ENCODE data around the gene TAPBPL. TPM values are rescaled to one million over a fixed set of nuclear protein-coding genes. Genes with fewer than 3 reads are reported as not detected.
A peak's percentile ranks its signal among the peaks of the same experiment; 100 is the strongest.
"Not testable (repeated sequence)": the region's sequence is repeated elsewhere in the genome, so short reads cannot be mapped to it uniquely, and the experiment has no call there.

Gene TAPBPL
- polyA plus RNA-seq, 1 donor (not counting 4 experiments of a cell fraction or from before 2014, with no cell fraction given), result 4.8 TPM

GRCh38 chr12:6494968-6495367, 43.1 kb downstream of the TAPBPL start:
- Histone ChIP-seq H3K9me3 (ENCODE audit: control insufficient read depth, low read depth, low read length) (no peaks in the 10 kb centered on the region), H3K4me1 (ENCODE audit: control insufficient read depth, extremely low read depth, insufficient read depth, low read length) (peaks cover 23% of the 10 kb centered on the region), H3K27me3 (ENCODE audit: control insufficient read depth, extremely low read depth, insufficient read depth, low read length) (no peaks in the 10 kb centered on the region), H3K4me3 (ENCODE audit: control insufficient read depth in 2 of 3, extremely low read depth in 1 of 3, insufficient read depth in 2 of 3, low read depth in 1 of 3, low read length in 3 of 3) (peak overlapping the region in 2 of 3 experiments; percentile 95 to 99), H3K9me1 (ENCODE audit: control insufficient read depth, extremely low read depth, insufficient read depth, low read length) (no peaks in the 10 kb centered on the region), H4K20me1 (ENCODE audit: control insufficient read depth, extremely low read depth, insufficient read depth, low read length) (no peaks in the 10 kb centered on the region), H3K79me2 (ENCODE audit: control insufficient read depth, insufficient read depth, low read length) (peaks cover 45% of the 10 kb centered on the region), H3K36me3 (ENCODE audit: control insufficient read depth in 2 of 2, extremely low read depth in 1 of 2, insufficient read depth in 2 of 2, low read length in 2 of 2) (peaks cover 6 to 16% of the 10 kb centered on the region in 2 experiments), H3K9ac (ENCODE audit: control insufficient read depth, extremely low read depth, insufficient read depth, low read length) (no peak overlapping the region), H2AFZ (ENCODE audit: control insufficient read depth, low read length) (no peak overlapping the region), H3K4me2 (ENCODE audit: control insufficient read depth, extremely low read depth, insufficient read depth, low read depth, low read length) (peak overlapping the region; percentile 99), H3K27ac (ENCODE audit: control insufficient read depth, insufficient read depth, low read length) (no peak overlapping the region)
- FAIRE-seq (no peak), DNase-seq (ENCODE audit: low read depth, low spot score) (no peak)
- TF ChIP-seq EZH2 (IDR thresholded peaks at IDR 0.05; ENCODE audit: low read length) (no peak), CTCF (optimal IDR thresholded peaks at IDR 0.05 in 1 of 3, IDR thresholded peaks at IDR 0.05 in 1 of 3, conservative IDR thresholded peaks at IDR 0.05 in 1 of 3; ENCODE audit: extremely low read depth in 1 of 3, insufficient read depth in 2 of 3, low read length in 3 of 3) (no peak)
- dilution Hi-C loops (cut with MboI; ENCODE audit: extremely low pct_ligation_motif_present, low sequenced_read_pairs), result no loop called here

- Histone ChIP-seq H3K79me2 (ENCODE audit: control insufficient read depth, insufficient read depth, low read length) (peaks cover 58% of the 10 kb centered on the region), H3K4me1 (ENCODE audit: control insufficient read depth, extremely low read depth, insufficient read depth, low read length) (peaks cover 18% of the 10 kb centered on the region), H3K36me3 (ENCODE audit: control insufficient read depth in 2 of 2, extremely low read depth in 1 of 2, insufficient read depth in 2 of 2, low read length in 2 of 2) (peaks cover 7 to 19% of the 10 kb centered on the region in 2 experiments)
- H3K27ac ChIP-seq (ENCODE audit: control insufficient read depth, insufficient read depth, low read length); dilution Hi-C loops (cut with MboI; ENCODE audit: extremely low pct_ligation_motif_present, low sequenced_read_pairs); DNase-seq (ENCODE audit: low read depth, low spot score); H4K20me1 ChIP-seq (ENCODE audit: control insufficient read depth, extremely low read depth, insufficient read depth, low read length); H3K27me3 ChIP-seq (ENCODE audit: control insufficient read depth, extremely low read depth, insufficient read depth, low read length); H3K4me3 ChIP-seq (ENCODE audit: control insufficient read depth in 2 of 3, extremely low read depth in 1 of 3, insufficient read depth in 2 of 3, low read depth in 1 of 3, low read length in 3 of 3); FAIRE-seq; H3K4me2 ChIP-seq (ENCODE audit: control insufficient read depth, extremely low read depth, insufficient read depth, low read depth, low read length); H2AFZ ChIP-seq (ENCODE audit: control insufficient read depth, low read length); H3K9ac ChIP-seq (ENCODE audit: control insufficient read depth, extremely low read depth, insufficient read depth, low read length); H3K9me3 ChIP-seq (ENCODE audit: control insufficient read depth, low read depth, low read length); H3K9me1 ChIP-seq (ENCODE audit: control insufficient read depth, extremely low read depth, insufficient read depth, low read length): not testable (repeated sequence)
Measured at GRCh38 chr12:6497291-6497690, 45.4 kb downstream of the TAPBPL start.

GRCh38 chr12:6500466-6500865, 48.6 kb downstream of the TAPBPL start:
- H3K4me2 ChIP-seq (ENCODE audit: control insufficient read depth, extremely low read depth, insufficient read depth, low read depth, low read length), result no peak overlapping the region
- DNase-seq (ENCODE audit: low read depth, low spot score) (no peak), FAIRE-seq (no peak)
- TF ChIP-seq CTCF (optimal IDR thresholded peaks at IDR 0.05 in 1 of 3, IDR thresholded peaks at IDR 0.05 in 1 of 3, conservative IDR thresholded peaks at IDR 0.05 in 1 of 3; ENCODE audit: extremely low read depth in 1 of 3, insufficient read depth in 2 of 3, low read length in 3 of 3), result no peak
- TF ChIP-seq EZH2 (IDR thresholded peaks at IDR 0.05; ENCODE audit: low read length), result no peak
- H3K4me1 ChIP-seq (ENCODE audit: control insufficient read depth, extremely low read depth, insufficient read depth, low read length), result peaks cover 3% of the 10 kb centered on the region
- H3K79me2 ChIP-seq (ENCODE audit: control insufficient read depth, insufficient read depth, low read length), result peaks cover 52% of the 10 kb centered on the region
- dilution Hi-C loops (cut with MboI; ENCODE audit: extremely low pct_ligation_motif_present, low sequenced_read_pairs), result no loop called here
- no peaks in the 10 kb centered on the region for H3K9me1 ChIP-seq (ENCODE audit: control insufficient read depth, extremely low read depth, insufficient read depth, low read length)
- H3K27me3 ChIP-seq (ENCODE audit: control insufficient read depth, extremely low read depth, insufficient read depth, low read length), result no peaks in the 10 kb centered on the region
- no peak overlapping the region for H2AFZ ChIP-seq (ENCODE audit: control insufficient read depth, low read length)
- H3K9me3 ChIP-seq (ENCODE audit: control insufficient read depth, low read depth, low read length), result no peaks in the 10 kb centered on the region
- no peak overlapping the region for H3K4me3 ChIP-seq (ENCODE audit: control insufficient read depth in 2 of 3, extremely low read depth in 1 of 3, insufficient read depth in 2 of 3, low read depth in 1 of 3, low read length in 3 of 3)
- no peaks in the 10 kb centered on the region for H4K20me1 ChIP-seq (ENCODE audit: control insufficient read depth, extremely low read depth, insufficient read depth, low read length)
- peaks cover 5 to 19% of the 10 kb centered on the region in 2 experiments for H3K36me3 ChIP-seq (ENCODE audit: control insufficient read depth in 2 of 2, extremely low read depth in 1 of 2, insufficient read depth in 2 of 2, low read length in 2 of 2)
- no peak overlapping the region for H3K27ac ChIP-seq (ENCODE audit: control insufficient read depth, insufficient read depth, low read length)
- no peak overlapping the region for H3K9ac ChIP-seq (ENCODE audit: control insufficient read depth, extremely low read depth, insufficient read depth, low read length)
